T-helper 2 cell treated with Interferon-gamma antibody and Interleukin-4, amounts not matched to agents 5 μg/mL and 100 μg/mL, for 36 hours (primary cell): ENCODE data around the gene PNLIPRP2.

Experiments used
- DNase-seq: peaks from one replicate; pipeline ENCODE4 v3.0.0; 2021; ENCODE audit warnings: low spot score
- H3K27ac Mint-ChIP-seq: one replicate; pipeline ENCODE4 v1.8.0; 2021; ENCODE audit warnings: mild to moderate bottlenecking, mixed read lengths
- H3K27me3 Mint-ChIP-seq: one replicate; pipeline ENCODE4 v1.8.0; 2021; ENCODE audit warnings: low read depth, mixed read lengths
- H3K36me3 Mint-ChIP-seq: one replicate; pipeline ENCODE4 v1.8.0; 2021; ENCODE audit warnings: low read depth, mixed read lengths
- H3K4me1 Mint-ChIP-seq: one replicate; pipeline ENCODE4 v1.8.0; 2021; ENCODE audit warnings: low read depth, mixed read lengths
- H3K4me3 Mint-ChIP-seq: one replicate; pipeline ENCODE4 v1.8.0; 2022; ENCODE audit warnings: mild to moderate bottlenecking, moderate library complexity, mixed read lengths
- H3K9me3 Mint-ChIP-seq: one replicate; pipeline ENCODE4 v1.8.0; 2021; ENCODE audit warnings: mixed read lengths

PNLIPRP2 gene

DNA sequence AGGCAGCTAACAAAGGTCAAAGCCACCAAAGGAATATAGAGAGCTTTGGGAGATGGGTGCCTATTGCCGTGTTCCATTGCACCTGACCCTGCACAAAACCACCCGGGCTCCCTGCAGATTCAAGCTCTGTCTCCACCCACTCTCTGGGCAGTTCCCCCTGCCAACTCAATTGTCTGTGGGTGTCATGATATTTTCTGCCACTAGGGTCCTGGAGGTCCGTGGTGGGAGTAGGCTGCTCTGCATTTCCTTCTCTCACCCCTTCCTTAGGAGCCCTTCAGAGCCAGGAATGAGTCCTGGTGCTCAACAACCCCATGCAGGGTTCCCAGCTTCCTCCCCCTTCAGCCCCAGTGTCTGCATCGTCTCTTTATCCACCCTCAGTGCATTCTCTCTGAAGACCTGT is 34.1 kb downstream of the PNLIPRP2 start:
- Mint-ChIP-seq H3K4me1 (no peaks in the 10 kb centered on the region), H3K27ac (no peak overlapping the region), H3K4me3 (no peak overlapping the region), H3K27me3 (no peaks in the 10 kb centered on the region), H3K36me3 (no peaks in the 10 kb centered on the region), H3K9me3 (no peaks in the 10 kb centered on the region)
- no peak for DNase-seq

GRCh38 chr10:116655568-116655967 is 34.8 kb downstream of the PNLIPRP2 start:
- Mint-ChIP-seq H3K27ac (no peak overlapping the region), H3K4me1 (no peaks in the 10 kb centered on the region), H3K4me3 (no peak overlapping the region)

GRCh38 chr10:116656044-116656443 is 35.3 kb downstream of the PNLIPRP2 start:
- DNase-seq = no peak
- Mint-ChIP-seq H3K4me3 (no peak overlapping the region), H3K27ac (no peak overlapping the region), H3K9me3 (no peaks in the 10 kb centered on the region), H3K36me3 (no peaks in the 10 kb centered on the region), H3K4me1 (no peaks in the 10 kb centered on the region), H3K27me3 (no peaks in the 10 kb centered on the region)

More at GRCh38 chr10:116655568-116655967, 34.8 kb downstream of the PNLIPRP2 start:
- Mint-ChIP-seq H3K27me3 (no peaks in the 10 kb centered on the region), H3K9me3 (no peaks in the 10 kb centered on the region), H3K36me3 (no peaks in the 10 kb centered on the region)
- no peak for DNase-seq

- no peaks in the 10 kb centered on the region for H3K4me1 Mint-ChIP-seq
These were observed 37.3 kb downstream of the PNLIPRP2 start for GRCh38 chr10:116657863-116658551.

DNA sequence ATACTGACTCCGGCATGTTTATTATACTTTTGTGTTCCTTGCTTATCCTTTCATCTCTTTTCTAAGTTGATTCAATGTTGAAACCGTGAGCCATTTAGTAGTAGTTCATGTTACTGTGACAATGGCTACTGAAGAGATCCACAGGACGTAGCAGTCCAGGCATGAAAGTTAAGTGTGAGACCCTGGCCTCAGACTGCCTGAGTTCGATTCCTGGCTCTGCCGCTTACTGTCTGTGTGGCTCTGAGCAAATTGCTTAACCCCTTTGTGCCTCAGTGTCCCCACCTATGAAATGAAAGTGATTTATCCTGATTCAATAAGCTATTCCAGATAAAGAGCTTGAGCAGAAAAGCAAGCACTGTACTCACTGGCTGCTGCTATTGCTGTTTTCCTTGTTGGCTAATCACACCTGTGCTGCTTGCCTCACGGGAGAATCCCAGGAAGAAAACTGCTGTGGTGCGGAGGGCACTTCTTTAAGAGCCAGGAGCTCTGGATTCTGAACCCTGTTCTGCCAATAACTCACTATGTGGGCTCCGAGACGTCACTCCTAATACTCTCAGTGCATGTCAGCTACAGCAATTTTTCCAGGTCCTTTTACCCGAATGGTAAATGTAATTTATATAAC is 38.4 kb downstream of the PNLIPRP2 start:
- H3K36me3 Mint-ChIP-seq = no peaks in the 10 kb centered on the region
- no peaks in the 10 kb centered on the region for H3K27me3 Mint-ChIP-seq
- no peaks in the 10 kb centered on the region for H3K4me1 Mint-ChIP-seq
- DNase-seq = no peak
- no peak overlapping the region for H3K27ac Mint-ChIP-seq
- no peak overlapping the region for H3K4me3 Mint-ChIP-seq
- no peaks in the 10 kb centered on the region for H3K9me3 Mint-ChIP-seq

More at GRCh38 chr10:116657863-116658551, 37.3 kb downstream of the PNLIPRP2 start:
- no peak for DNase-seq
- Mint-ChIP-seq H3K9me3 (no peaks in the 10 kb centered on the region), H3K36me3 (no peaks in the 10 kb centered on the region), H3K27me3 (no peaks in the 10 kb centered on the region), H3K4me3 (no peak overlapping the region), H3K27ac (no peak overlapping the region)

- Mint-ChIP-seq H3K27me3 (no peaks in the 10 kb centered on the region), H3K27ac (no peak overlapping the region), H3K4me3 (no peak overlapping the region), H3K4me1 (no peaks in the 10 kb centered on the region), H3K9me3 (no peaks in the 10 kb centered on the region), H3K36me3 (no peaks in the 10 kb centered on the region)
- no peak for DNase-seq
These were observed 40.1 kb downstream of the PNLIPRP2 start for GRCh38 chr10:116660860-116661259.

DNA sequence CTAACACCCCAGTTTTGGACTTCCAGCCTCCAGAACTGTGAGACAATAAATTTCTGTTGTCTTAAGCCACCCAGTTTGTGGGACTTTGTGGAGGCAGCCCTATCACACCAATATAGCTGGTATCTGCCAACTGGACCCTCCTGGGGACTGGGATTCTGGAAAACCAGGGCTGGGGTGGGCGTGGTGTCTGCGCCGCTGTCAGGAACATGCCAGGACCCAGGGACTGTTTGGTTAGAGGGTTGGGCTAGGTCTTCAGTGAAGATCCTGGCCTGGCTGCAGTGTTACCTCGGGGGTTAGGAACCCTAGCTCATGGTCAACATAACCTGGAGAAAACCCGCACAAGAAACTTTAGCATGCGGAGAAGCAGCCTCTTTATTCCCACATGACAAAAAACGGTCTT is 42.6 kb downstream of the PNLIPRP2 start:
- Mint-ChIP-seq H3K9me3 (no peaks in the 10 kb centered on the region), H3K27me3 (no peaks in the 10 kb centered on the region)

GRCh38 chr10:116664631-116665030 is 43.9 kb downstream of the PNLIPRP2 start:
- Mint-ChIP-seq H3K9me3 (no peaks in the 10 kb centered on the region), H3K4me1 (no peaks in the 10 kb centered on the region), H3K4me3 (no peak overlapping the region), H3K36me3 (no peaks in the 10 kb centered on the region), H3K27me3 (no peaks in the 10 kb centered on the region), H3K27ac (no peak overlapping the region)
- no peak for DNase-seq

More for the DNA sequence above, 42.6 kb downstream of the PNLIPRP2 start:
- H3K27ac Mint-ChIP-seq = no peak overlapping the region
- H3K4me3 Mint-ChIP-seq = no peak overlapping the region
- no peaks in the 10 kb centered on the region for H3K36me3 Mint-ChIP-seq
- DNase-seq = no peak
- H3K4me1 Mint-ChIP-seq = no peaks in the 10 kb centered on the region

- Mint-ChIP-seq H3K27ac (no peak overlapping the region), H3K4me1 (no peaks in the 10 kb centered on the region), H3K27me3 (peaks cover 3% of the 10 kb centered on the region), H3K36me3 (no peaks in the 10 kb centered on the region), H3K4me3 (no peak overlapping the region), H3K9me3 (no peaks in the 10 kb centered on the region)
- no peak for DNase-seq
These were observed 44.9 kb downstream of the PNLIPRP2 start for GRCh38 chr10:116665541-116666125.

- no peaks in the 10 kb centered on the region for H3K4me1 Mint-ChIP-seq
- H3K27me3 Mint-ChIP-seq = peaks cover 10% of the 10 kb centered on the region
- no peak overlapping the region for H3K4me3 Mint-ChIP-seq
- no peak overlapping the region for H3K27ac Mint-ChIP-seq
- DNase-seq = no peak
- H3K36me3 Mint-ChIP-seq = no peaks in the 10 kb centered on the region
- no peaks in the 10 kb centered on the region for H3K9me3 Mint-ChIP-seq
These were observed 46.7 kb downstream of the PNLIPRP2 start for GRCh38 chr10:116667484-116667883.

GRCh38 chr10:116668018-116668417 is 47.3 kb downstream of the PNLIPRP2 start:
- Mint-ChIP-seq H3K27ac (no peak overlapping the region), H3K36me3 (no peaks in the 10 kb centered on the region), H3K4me1 (no peaks in the 10 kb centered on the region), H3K27me3 (peaks cover 10% of the 10 kb centered on the region), H3K4me3 (no peak overlapping the region), H3K9me3 (no peaks in the 10 kb centered on the region)
- no peak for DNase-seq

GRCh38 chr10:116668446-116668845 is 47.7 kb downstream of the PNLIPRP2 start:
- no peak for DNase-seq
- H3K27ac Mint-ChIP-seq = no peak overlapping the region
- H3K36me3 Mint-ChIP-seq = no peaks in the 10 kb centered on the region
- H3K4me1 Mint-ChIP-seq = no peaks in the 10 kb centered on the region
- peaks cover 10% of the 10 kb centered on the region for H3K27me3 Mint-ChIP-seq
- no peak overlapping the region for H3K4me3 Mint-ChIP-seq
- H3K9me3 Mint-ChIP-seq = no peaks in the 10 kb centered on the region

DNA sequence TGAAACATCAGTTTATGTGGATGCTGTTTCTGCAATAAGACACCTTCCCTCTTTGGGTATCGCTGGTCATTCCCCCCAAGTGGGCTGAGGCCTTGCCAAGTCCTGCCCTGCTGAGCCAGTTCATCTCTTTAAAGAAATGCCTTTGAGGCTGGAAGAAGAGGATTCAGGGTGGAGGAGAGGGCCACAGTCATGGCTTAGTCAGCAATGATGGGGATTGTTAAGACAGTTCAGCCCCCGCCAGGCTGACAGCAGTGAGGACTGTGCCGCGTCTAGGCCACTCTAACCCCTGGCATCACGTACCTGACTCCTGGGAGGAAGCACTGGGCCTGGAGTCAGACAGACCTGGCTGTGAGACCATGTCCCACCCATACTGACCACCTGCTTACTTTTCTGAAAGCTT is 48.3 kb downstream of the PNLIPRP2 start:
- Mint-ChIP-seq H3K27me3 (peaks cover 13% of the 10 kb centered on the region), H3K27ac (no peak overlapping the region), H3K4me3 (no peak overlapping the region), H3K9me3 (no peaks in the 10 kb centered on the region), H3K36me3 (no peaks in the 10 kb centered on the region), H3K4me1 (no peaks in the 10 kb centered on the region)
- DNase-seq = no peak

DNA sequence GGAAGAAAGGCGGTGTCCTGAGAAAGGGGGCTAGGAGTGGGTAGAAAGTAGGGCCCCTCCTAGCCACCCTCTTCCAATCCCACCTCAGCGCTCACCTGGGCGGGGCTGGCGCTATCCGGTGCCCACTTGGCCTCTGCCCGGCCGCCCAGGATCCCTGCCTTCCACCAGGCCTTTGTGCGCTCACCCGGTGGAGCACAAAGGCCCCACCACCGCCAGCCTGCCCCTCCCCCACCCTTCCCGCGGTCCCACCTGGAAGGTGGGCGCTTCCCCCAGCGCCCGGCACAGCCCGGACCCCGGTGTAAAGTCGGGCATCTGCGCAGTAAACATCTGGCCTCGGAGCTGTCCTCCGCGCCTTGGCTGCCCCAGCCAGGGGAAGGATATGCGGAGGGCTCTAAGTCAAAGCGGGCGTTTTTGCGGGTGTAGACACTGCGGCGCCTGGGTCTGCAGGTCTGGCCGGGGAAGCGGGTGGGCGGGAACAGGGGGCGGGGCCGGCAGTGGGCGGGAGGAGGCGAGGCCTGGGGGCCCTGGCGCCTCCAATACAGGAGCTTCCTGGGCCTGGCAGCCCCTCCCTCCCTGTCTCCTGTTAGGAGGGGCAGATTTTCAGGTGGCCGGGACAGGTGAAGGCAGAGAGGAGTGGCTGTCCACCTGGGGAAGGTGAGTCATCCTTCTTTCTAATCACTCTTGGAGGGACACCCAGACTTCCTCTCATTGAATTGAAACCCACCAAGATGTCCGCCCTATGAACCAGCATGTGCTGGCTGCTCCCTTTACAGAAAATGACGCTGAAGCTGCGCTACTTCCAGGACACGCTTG is 49.3 kb downstream of the PNLIPRP2 start:
- Mint-ChIP-seq H3K36me3 (no peaks in the 10 kb centered on the region), H3K4me3 (no peak overlapping the region), H3K9me3 (no peaks in the 10 kb centered on the region), H3K27ac (no peak overlapping the region), H3K4me1 (no peaks in the 10 kb centered on the region), H3K27me3 (peaks cover 13% of the 10 kb centered on the region)
- DNase-seq = no peak
